GM19438 (cell line): ENCODE results near the gene IDI2.

ENCODE experiments used
- ATAC-seq: cut with Tn5 transposase; IDR thresholded peaks from one replicate; pipeline ENCODE4 v1.9.1; 2021; ENCODE audit warnings: low read depth; ENCODE audit not compliant: unreplicated experiment

IDI2 gene

GRCh38 chr10:986137-986825 lies 39.4 kb downstream of the IDI2 start:
- no peak for ATAC-seq

GRCh38 chr10:985361-985760 lies 40.3 kb downstream of the IDI2 start:
- no peak for ATAC-seq

- ATAC-seq: no peak
These were observed 41.5 kb downstream of the IDI2 start for GRCh38 chr10:983971-984655.

- no peak for ATAC-seq
These were observed 42.3 kb downstream of the IDI2 start for GRCh38 chr10:983401-983800.

GRCh38 chr10:980468-981093 lies 45.1 kb downstream of the IDI2 start:
- no peak for ATAC-seq

GRCh38 chr10:978826-979421 lies 46.7 kb downstream of the IDI2 start:
- ATAC-seq: no peak

- no peak for ATAC-seq
These were observed 49.3 kb downstream of the IDI2 start for GRCh38 chr10:976316-976715.

- no peak for ATAC-seq
These were observed 50.9 kb downstream of the IDI2 start for GRCh38 chr10:974785-975074.

GRCh38 chr10:974038-974784 lies 51.4 kb downstream of the IDI2 start:
- peak; percentile 64 for ATAC-seq

GRCh38 chr10:972763-973162 lies 52.9 kb downstream of the IDI2 start:
- no peak for ATAC-seq

GRCh38 chr10:971613-972012 lies 54.0 kb downstream of the IDI2 start:
- no peak for ATAC-seq

GRCh38 chr10:971150-971542 lies 54.5 kb downstream of the IDI2 start:
- no peak for ATAC-seq

- ATAC-seq: no peak
These were observed 55.1 kb downstream of the IDI2 start for GRCh38 chr10:970311-971149.

GRCh38 chr10:969473-970150 lies 56.0 kb downstream of the IDI2 start:
- ATAC-seq: no peak
